PC-3 (cell line): ENCODE results near the gene CIC. TPM values are rescaled to one million over a fixed set of nuclear protein-coding genes. Genes with fewer than 3 reads are reported as not detected.

Experiments used
- ATAC-seq: fragments of 200-7000 bp; cut with Tn5 transposase; 2 replicates; pipeline ENCODE4 v1.9.1; 2020; ENCODE audit warnings: mild to moderate bottlenecking, moderate library complexity
- BruUV-seq: library from RNA; stranded (reverse); fragments of 400-500 nt; replicated peaks from 2 replicates; lab custom pipeline; 2021; lab: Mats Ljungman, UMichigan
- CTCF ChIA-PET: fragments of 300-600 bp; sonication (Branson Sonifier 250); formaldehyde crosslinking; loops from one replicate; lab custom pipeline; 2022; ENCODE audit warnings: antibody characterized with exemption; lab: Charles Lee
- POLR2A ChIA-PET: fragments of 300-600 bp; sonication (Branson Sonifier 250); formaldehyde crosslinking; loops from one replicate; lab custom pipeline; 2022; ENCODE audit warnings: antibody characterized with exemption; ENCODE audit not compliant: unreplicated experiment; lab: Charles Lee
- DNase-seq: peaks from one replicate; pipeline ENCODE4 v3.0.0-alpha.2; 2015
- H2AFZ ChIP-seq: fragments of 300-600 bp; sonication (generic); 2 replicates; pipeline ENCODE4 v1.6.0; 2016; ENCODE audit warnings: antibody characterized with exemption, low read length
- H3F3A ChIP-seq: fragments of 300-600 bp; sonication (generic); one replicate; pipeline ENCODE4 v1.6.0; 2017; ENCODE audit warnings: antibody characterized with exemption, low read length, control low read depth, mild to moderate bottlenecking; ENCODE audit not compliant: unreplicated experiment
- H3K27ac ChIP-seq: fragments of 300-600 bp; sonication (generic); 2 replicates; pipeline ENCODE4 v1.5.1; 2016; ENCODE audit warnings: mild to moderate bottlenecking, low read length
- H3K27me3 ChIP-seq: fragments of 300-600 bp; sonication (generic); 2 replicates; pipeline ENCODE4 v1.6.1; 2016; ENCODE audit warnings: low read length, mixed read lengths
- H3K36me3 ChIP-seq: fragments of 300-600 bp; sonication (generic); 2 replicates; pipeline ENCODE4 v1.6.1; 2016; ENCODE audit warnings: low read depth, mixed run types, low read length, mixed read lengths
- H3K4me1 ChIP-seq: fragments of 300-600 bp; sonication (generic); 2 replicates; pipeline ENCODE4 v1.5.1; 2016; ENCODE audit warnings: low read length; ENCODE audit not compliant: insufficient read depth
- H3K4me2 ChIP-seq: fragments of 300-600 bp; sonication (generic); 2 replicates; pipeline ENCODE4 v1.6.0; 2016; ENCODE audit warnings: low read length
- H3K4me3 ChIP-seq: fragments of 300-600 bp; sonication (generic); 2 replicates; pipeline ENCODE4 v1.5.1; 2016; ENCODE audit warnings: mild to moderate bottlenecking, low read length, mixed read lengths
- H3K79me2 ChIP-seq: fragments of 300-600 bp; sonication (generic); 2 replicates; pipeline ENCODE4 v1.6.1; 2017; ENCODE audit warnings: low read length, mixed read lengths
- H3K9ac ChIP-seq: fragments of 300-600 bp; sonication (generic); 2 replicates; pipeline ENCODE4 v1.6.0; 2016; ENCODE audit warnings: mild to moderate bottlenecking, low read length
- H3K9me2 ChIP-seq: fragments of 300-600 bp; sonication (generic); replicated peaks from 2 replicates; pipeline ENCODE4 v1.6.1; 2016; ENCODE audit warnings: mixed run types, low read length, mixed read lengths
- H3K9me3 ChIP-seq: fragments of 300-600 bp; sonication (generic); 2 replicates; pipeline ENCODE4 v1.6.1; 2016; ENCODE audit warnings: low read length, mixed read lengths
- H4K20me1 ChIP-seq: fragments of 300-600 bp; sonication (generic); 2 replicates; pipeline ENCODE4 v1.6.1; 2016; ENCODE audit warnings: low read length, mixed read lengths
- EZH2 ChIP-seq: fragments of 300-600 bp; sonication (generic); IDR thresholded peaks from one replicate; pipeline ENCODE4 v1.6.1; 2017; ENCODE audit warnings: antibody characterized with exemption, mild to moderate bottlenecking, low read length; ENCODE audit not compliant: unreplicated experiment
- EZH2phosphoT487 ChIP-seq: fragments of 300-600 bp; sonication (generic); IDR thresholded peaks from 2 replicates; pipeline ENCODE4 v1.6.1; 2018; ENCODE audit warnings: mild to moderate bottlenecking, antibody characterized with exemption, low read length, borderline replicate concordance
- intact Hi-C: fragments of 100-400 bp; cut with micrococcal nuclease; formaldehyde crosslinking; loops from 2 replicates; pipeline ENCODE4 v1.9.0; 2023
- total RNA-seq: library from RNA; depleted of rRNA; stranded (reverse); fragments of >200 nt; gene quantifications from 2 replicates; pipeline ENCODE4 v1.2.3, GENCODE V29; 2014
- TF ChIP-seq, protein P1 (sequence below): fragments of 300-600 bp; sonication (generic); conservative IDR thresholded peaks from 2 replicates; pipeline ENCODE4 v1.5.1; 2017; ENCODE audit warnings: antibody characterized with exemption, low read depth, mild to moderate bottlenecking, low read length

The CIC gene
- total RNA-seq, 1 experiment from 2014 or later, result 9.8 TPM

DNA sequence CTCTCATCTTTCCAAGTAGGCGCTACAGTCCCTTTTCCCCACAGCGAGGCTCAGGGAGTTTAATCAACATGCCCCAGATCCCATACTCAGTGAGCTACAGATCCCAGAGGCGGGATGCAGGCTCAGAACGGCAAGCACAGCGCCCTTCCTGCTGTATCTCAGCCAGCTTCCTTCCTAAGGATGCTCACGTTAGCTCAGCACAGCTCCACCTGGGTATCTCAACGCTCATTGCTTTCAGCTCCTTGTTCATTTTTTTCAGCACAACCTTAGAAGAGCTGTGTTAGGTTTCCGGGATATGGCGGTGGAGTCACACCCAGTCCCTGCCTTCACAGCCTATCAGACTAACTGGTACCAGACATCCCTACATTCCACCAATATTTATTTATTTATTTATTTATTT, 53.3 kb downstream of the CIC start:
- CTCF ChIA-PET, result no interaction called here
- Histone ChIP-seq H2AFZ (no peak overlapping the region), H3K36me3 (no peaks in the 10 kb centered on the region), H3K9me3 (no peaks in the 10 kb centered on the region), H4K20me1 (no peaks in the 10 kb centered on the region), H3K9me2 (no peaks in the 10 kb centered on the region), H3K9ac (no peak overlapping the region), H3K4me1 (peaks cover 8% of the 10 kb centered on the region), H3F3A (no peaks in the 10 kb centered on the region), H3K4me2 (no peak overlapping the region), H3K27me3 (no peaks in the 10 kb centered on the region), H3K79me2 (peaks cover 17% of the 10 kb centered on the region), H3K4me3 (no peak overlapping the region), H3K27ac (no peak overlapping the region)
- ATAC-seq, result no peak
- POLR2A ChIA-PET, result no interaction called here
- intact Hi-C loops, result no loop called here
- no TSS peak for BruUV-seq
- TF ChIP-seq, protein P1, sequence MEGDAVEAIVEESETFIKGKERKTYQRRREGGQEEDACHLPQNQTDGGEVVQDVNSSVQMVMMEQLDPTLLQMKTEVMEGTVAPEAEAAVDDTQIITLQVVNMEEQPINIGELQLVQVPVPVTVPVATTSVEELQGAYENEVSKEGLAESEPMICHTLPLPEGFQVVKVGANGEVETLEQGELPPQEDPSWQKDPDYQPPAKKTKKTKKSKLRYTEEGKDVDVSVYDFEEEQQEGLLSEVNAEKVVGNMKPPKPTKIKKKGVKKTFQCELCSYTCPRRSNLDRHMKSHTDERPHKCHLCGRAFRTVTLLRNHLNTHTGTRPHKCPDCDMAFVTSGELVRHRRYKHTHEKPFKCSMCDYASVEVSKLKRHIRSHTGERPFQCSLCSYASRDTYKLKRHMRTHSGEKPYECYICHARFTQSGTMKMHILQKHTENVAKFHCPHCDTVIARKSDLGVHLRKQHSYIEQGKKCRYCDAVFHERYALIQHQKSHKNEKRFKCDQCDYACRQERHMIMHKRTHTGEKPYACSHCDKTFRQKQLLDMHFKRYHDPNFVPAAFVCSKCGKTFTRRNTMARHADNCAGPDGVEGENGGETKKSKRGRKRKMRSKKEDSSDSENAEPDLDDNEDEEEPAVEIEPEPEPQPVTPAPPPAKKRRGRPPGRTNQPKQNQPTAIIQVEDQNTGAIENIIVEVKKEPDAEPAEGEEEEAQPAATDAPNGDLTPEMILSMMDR, result no peak
- no peak for TF ChIP-seq EZH2phosphoT487
- no peak for TF ChIP-seq EZH2
- no peak for DNase-seq

DNA sequence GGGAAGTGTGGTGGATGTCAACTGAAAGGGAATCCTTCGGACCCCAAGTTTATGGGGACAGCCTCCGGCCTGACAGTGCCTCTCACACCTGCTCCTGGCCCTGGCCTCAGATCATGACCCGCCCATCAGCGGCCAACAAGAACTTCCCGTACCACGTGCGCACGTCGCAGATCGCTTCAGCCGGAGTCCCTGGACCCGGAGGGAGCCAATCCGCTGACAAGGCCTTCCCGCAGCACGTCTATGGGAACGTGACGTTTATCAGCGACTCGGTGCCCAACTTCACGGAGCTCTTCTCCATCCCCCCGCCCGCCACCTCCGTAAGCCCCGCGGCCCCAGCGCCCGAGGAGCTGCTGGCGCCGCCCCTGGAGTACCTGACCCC, 54.4 kb downstream of the CIC start:
- Histone ChIP-seq H3K36me3 (no peaks in the 10 kb centered on the region), H3K4me2 (no peak overlapping the region), H3K9me2 (no peaks in the 10 kb centered on the region), H3F3A (no peaks in the 10 kb centered on the region), H2AFZ (no peak overlapping the region), H3K27ac (no peak overlapping the region), H3K9me3 (no peaks in the 10 kb centered on the region), H3K9ac (no peak overlapping the region), H4K20me1 (no peaks in the 10 kb centered on the region), H3K27me3 (no peaks in the 10 kb centered on the region), H3K4me3 (no peak overlapping the region), H3K4me1 (peaks cover 8% of the 10 kb centered on the region), H3K79me2 (peaks cover 27% of the 10 kb centered on the region)
- intact Hi-C loops, result no loop called here
- DNase-seq (no peak), ATAC-seq (no peak)
- CTCF ChIA-PET, result no interaction called here
- no TSS peak for BruUV-seq
- POLR2A ChIA-PET, result no interaction called here
- TF ChIP-seq EZH2phosphoT487 (no peak), EZH2 (no peak)
- TF ChIP-seq, protein P1, result no peak

DNA sequence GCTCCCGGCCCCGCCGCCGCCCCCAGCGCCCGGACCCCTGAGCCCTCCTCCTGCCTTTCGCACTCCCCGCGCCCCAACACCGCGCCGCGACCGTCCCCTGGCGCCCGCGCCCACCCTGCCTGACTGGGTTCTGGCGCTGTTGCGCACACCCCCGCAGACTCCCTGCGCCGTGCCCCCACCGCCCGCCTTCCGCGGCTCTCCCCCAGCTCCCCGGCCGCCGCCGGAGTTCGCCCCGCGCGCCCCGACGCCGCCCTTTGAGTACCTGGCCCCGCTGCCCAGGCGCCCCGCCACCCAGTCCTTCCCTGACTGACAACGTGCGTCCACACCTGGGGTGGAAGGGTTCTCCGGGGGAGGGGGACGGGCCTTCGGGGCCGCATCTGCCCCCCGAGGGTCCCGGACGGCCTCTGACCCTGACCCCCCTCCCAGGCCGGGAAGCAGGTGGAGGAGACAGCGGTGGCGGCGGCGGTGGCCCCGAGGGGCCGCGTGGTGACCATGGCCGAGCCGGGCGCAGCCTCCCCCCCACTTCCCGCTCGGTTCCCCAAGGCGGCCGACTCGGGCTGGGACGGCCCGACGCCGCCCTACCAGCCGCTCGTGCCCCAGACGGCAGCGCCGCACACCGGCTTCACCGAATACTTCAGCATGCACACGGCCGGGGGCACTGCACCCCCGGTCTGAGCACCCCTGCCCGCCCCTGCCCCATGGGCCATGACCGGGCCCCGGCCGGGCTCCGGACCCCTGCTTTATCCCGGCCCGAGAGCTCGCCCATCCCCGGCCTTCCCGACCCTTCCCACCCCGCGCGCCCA, 55.0 kb downstream of the CIC start:
- no peaks in the 10 kb centered on the region for H3K27me3 ChIP-seq
- peak overlapping the region; percentile 58; the same call in 1 of the 2 replicates for H3K4me2 ChIP-seq
- POLR2A ChIA-PET, result no interaction called here
- no peaks in the 10 kb centered on the region for H3F3A ChIP-seq
- BruUV-seq, result no TSS peak
- peaks cover 33% of the 10 kb centered on the region for H3K79me2 ChIP-seq
- H3K4me3 ChIP-seq, result no peak overlapping the region
- no peak for DNase-seq
- peaks cover 8% of the 10 kb centered on the region for H3K4me1 ChIP-seq
- H3K9ac ChIP-seq, result no peak overlapping the region
- ATAC-seq, result no peak
- no peaks in the 10 kb centered on the region for H3K9me3 ChIP-seq
- intact Hi-C loops, result no loop called here
- CTCF ChIA-PET, result no interaction called here
- H3K27ac ChIP-seq, result no peak overlapping the region
- H2AFZ ChIP-seq, result no peak overlapping the region
- TF ChIP-seq, protein P1, result no peak
- TF ChIP-seq EZH2phosphoT487 (no peak), EZH2 (no peak)
- no peaks in the 10 kb centered on the region for H3K9me2 ChIP-seq
- no peaks in the 10 kb centered on the region for H3K36me3 ChIP-seq
- H4K20me1 ChIP-seq, result no peaks in the 10 kb centered on the region
